Measurements from ENCODE around the gene MRPS34. TPM values are rescaled to one million over a fixed set of nuclear protein-coding genes. Genes with fewer than 3 reads are reported as not detected.

Gene MRPS34
- total and polyA plus RNA-seq, 9 of the 15 experiments (the other 6 are each of a cell fraction or from before 2014, with no cell fraction given), result 5.2 to 334 (median 92.8) TPM

DNA sequence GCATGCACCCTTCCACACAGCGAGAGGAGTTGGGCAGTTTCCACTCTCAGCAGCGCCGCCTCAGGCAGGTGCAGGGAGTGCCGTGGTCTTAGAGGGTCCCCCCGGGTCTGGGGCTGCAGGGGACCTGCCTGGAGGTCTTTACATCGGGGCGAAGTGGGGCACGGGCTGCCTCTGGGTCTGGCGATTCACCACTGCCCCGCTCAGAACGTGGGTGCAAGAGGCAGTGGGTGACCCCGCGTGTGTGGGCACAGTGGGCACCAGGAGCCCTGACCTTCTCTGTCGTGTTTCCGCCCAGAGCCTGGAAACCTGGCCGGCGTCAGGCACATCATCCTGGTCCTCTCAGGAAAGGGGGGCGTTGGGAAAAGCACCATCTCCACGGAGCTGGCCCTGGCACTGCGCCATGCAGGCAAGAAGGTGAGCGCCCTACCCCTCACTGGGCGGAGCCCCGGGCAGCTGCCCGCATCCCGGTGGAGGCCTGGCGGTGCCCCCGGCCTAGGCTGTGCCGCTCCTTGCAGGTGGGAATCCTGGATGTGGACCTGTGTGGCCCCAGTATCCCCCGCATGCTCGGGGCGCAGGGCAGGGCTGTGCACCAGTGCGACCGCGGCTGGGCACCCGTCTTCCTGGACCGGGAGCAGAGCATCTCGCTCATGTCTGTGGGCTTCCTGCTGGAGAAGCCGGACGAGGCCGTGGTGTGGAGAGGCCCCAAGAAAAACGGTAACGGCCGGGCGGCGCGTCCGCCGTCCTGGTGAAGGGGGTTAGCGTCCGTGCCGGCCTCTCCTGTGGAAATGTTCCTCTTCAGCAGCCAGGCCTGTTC lies 13.5 kb upstream of the MRPS34 start:
- WGBS (ENCODE audit: insufficient coverage, low coverage, missing lambda C conversion rate), result 91% methylated on average over 38 of the region's 51 CpGs
- Histone ChIP-seq H3K27ac (ENCODE audit: extremely low read depth, low read depth, low read length) (no peak overlapping the region), H3K9ac (ENCODE audit: insufficient read depth in 1 of 2, low read depth in 2 of 2, low read length in 2 of 2) (no peak overlapping the region), H3K9me3 (replicated peaks; ENCODE audit: control insufficient read depth, insufficient read depth, low read depth, low read length) (no peaks in the 10 kb centered on the region), H3K4me1 (replicated peaks in 1 of 2; ENCODE audit: control insufficient read depth in 2 of 2, insufficient read depth in 2 of 2, low read length in 2 of 2) (peaks cover 2 to 79% of the 10 kb centered on the region in 2 experiments; a peak in 3 of 5 replicates), H3K9me1 (ENCODE audit: control insufficient read depth, insufficient read depth, low read length) (no peaks in the 10 kb centered on the region), H3K4me2 (ENCODE audit: insufficient read depth, low read length) (no peak overlapping the region), H3K36me3 (ENCODE audit: control insufficient read depth, insufficient read depth, low read length) (peaks cover 59% of the 10 kb centered on the region; the same call in 1 of the 3 replicates), H4K20me1 (replicated peaks; ENCODE audit: control insufficient read depth, insufficient read depth, low read length) (no peaks in the 10 kb centered on the region; the same call in 1 of the 2 replicates), H2AFZ (ENCODE audit: low read depth, low read length) (no peak overlapping the region), H3K4me3 (no peak overlapping the region), H3K27me3 (ENCODE audit: control insufficient read depth in 2 of 2, insufficient read depth in 2 of 2, low read length in 2 of 2) (no peaks in the 10 kb centered on the region), H3K79me2 (ENCODE audit: control insufficient read depth, insufficient read depth, low read length) (peaks cover 52% of the 10 kb centered on the region)
- DNase-seq (ENCODE audit: extremely low read depth in 1 of 4, low spot score in 3 of 4) (no peak), ATAC-seq (no peak), FAIRE-seq (no peak)
- no TSS peak for BruUV-seq (replicated peaks)
- intact Hi-C loops (cut with micrococcal nuclease), result no loop called here
- TF ChIP-seq, protein P1, sequence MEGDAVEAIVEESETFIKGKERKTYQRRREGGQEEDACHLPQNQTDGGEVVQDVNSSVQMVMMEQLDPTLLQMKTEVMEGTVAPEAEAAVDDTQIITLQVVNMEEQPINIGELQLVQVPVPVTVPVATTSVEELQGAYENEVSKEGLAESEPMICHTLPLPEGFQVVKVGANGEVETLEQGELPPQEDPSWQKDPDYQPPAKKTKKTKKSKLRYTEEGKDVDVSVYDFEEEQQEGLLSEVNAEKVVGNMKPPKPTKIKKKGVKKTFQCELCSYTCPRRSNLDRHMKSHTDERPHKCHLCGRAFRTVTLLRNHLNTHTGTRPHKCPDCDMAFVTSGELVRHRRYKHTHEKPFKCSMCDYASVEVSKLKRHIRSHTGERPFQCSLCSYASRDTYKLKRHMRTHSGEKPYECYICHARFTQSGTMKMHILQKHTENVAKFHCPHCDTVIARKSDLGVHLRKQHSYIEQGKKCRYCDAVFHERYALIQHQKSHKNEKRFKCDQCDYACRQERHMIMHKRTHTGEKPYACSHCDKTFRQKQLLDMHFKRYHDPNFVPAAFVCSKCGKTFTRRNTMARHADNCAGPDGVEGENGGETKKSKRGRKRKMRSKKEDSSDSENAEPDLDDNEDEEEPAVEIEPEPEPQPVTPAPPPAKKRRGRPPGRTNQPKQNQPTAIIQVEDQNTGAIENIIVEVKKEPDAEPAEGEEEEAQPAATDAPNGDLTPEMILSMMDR (IDR thresholded peaks at IDR 0.05 in 2 of 3, conservative IDR thresholded peaks at IDR 0.05 in 1 of 3; ENCODE audit: insufficient read depth in 2 of 3, low read depth in 1 of 3, low read length in 3 of 3), result 0 out of 6 replicates have a peak, but pooled peaks of 1 of the 3 experiments have one; percentile 15
- TF ChIP-seq HNRNPL (IDR thresholded peaks at IDR 0.05; ENCODE audit: low read depth, low read length), result peak; percentile 65; the same call in 1 of the 2 replicates
- TF ChIP-seq SRSF3 (IDR thresholded peaks at IDR 0.05; ENCODE audit: insufficient read depth, low read length), result no peak
- TF ChIP-seq POLR2G (IDR thresholded peaks at IDR 0.05; ENCODE audit: low read depth, low read length), result peak; percentile 41
- CTCF ChIA-PET (ENCODE audit: low intra/inter-chr PET ratio), result no interaction called here
- in situ Hi-C loops (cut with MboI), result no loop called here
- POLR2A ChIA-PET, result interaction anchor here (0.7 kb wide), 1 partner anchor 11 kb away, joined by 3 read pairs; no protein-coding TSS in a partner anchor
